GM18951 (cell line): ENCODE data around the gene KDM7A.

Experiments used
- POLR2A ChIP-seq: IDR thresholded peaks from 4 replicates; pipeline ENCODE4 v1.6.1; 2011; ENCODE audit warnings: mild to moderate bottlenecking; ENCODE audit not compliant: insufficient read length, insufficient read depth; ENCODE audit errors: extremely low read depth
- in situ Hi-C: fragments of 300-500 bp; cut with MboI; formaldehyde crosslinking; loops from one replicate; pipeline ENCODE4 v1.12.0; 2022; ENCODE audit warnings: low sequenced_read_pairs, mixed read lengths, inconsistent platforms; ENCODE audit not compliant: unreplicated experiment

The KDM7A gene

DNA sequence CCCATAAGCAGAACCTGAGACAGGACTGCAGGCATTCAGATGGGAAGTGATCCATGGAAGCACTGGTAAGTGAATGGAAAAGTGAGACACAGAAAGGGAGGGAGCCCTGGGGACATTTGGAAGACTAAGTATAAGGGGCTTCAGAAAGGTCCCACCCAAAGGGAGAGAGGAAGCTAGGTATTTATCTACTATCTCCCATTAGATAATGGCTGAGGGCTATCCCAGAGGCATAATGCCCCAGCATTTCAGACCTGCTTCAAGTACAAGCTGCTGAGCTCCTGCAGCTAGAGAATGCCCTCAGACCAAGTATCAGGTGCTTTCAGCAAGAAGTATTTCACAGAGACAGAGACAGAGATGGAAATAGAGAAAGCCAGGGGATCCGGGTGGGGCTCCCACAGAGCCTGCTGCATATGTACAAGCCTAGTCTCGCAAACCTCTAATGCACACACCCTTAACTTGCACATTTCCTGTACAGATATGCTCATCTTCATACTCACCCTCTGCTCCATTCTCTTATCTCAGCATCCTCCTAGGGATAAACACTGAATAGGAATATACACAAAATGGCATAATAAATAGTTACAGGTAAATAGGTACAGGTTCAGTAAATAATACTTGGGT lies 20.2 kb downstream of the KDM7A start:
- no peak for TF ChIP-seq POLR2A
- in situ Hi-C loops, result no loop called here

DNA sequence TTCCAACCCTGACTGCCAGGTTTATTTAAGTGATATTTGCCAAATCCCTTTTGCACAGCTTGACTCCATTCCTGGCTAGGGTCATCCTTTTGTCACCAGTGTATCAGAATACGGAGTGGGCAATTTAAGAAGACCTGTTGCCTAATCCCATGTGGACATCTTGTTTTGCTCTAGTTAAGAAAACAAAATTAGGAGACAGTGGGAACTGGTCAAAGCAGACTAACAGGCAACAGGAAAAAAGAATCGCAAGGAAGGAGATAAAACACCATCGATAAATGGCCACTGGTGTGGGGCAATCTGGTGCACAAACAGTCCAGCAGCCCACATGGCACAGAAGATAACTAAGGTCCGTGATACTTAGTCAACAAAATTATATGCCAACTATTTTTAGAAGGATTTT lies 21.4 kb downstream of the KDM7A start:
- no peak for TF ChIP-seq POLR2A
- in situ Hi-C loops, result no loop called here

DNA sequence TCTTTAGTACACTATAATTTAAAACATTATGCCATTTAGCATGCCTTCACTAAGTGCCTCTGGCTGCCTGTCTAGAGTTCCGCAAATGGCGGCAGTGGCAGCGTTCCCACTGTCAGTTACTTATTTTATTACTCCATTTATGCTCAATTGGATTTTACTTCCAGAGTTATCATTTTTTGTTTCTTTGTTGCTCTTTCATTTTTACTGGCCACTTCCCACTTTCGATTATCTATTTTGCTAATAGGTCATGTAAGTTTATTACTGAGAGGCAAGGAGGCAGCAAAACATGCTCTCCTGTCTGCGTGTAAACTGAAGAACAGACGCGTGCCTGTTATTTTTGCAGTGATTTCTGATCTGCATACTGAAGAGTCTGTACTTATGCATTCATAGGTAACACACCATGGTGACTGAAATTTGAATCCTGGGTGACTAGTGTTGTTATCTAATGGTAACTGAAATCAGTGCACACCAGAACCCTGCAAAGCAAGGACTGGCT lies 23.1 kb downstream of the KDM7A start:
- in situ Hi-C loops, result no loop called here

DNA sequence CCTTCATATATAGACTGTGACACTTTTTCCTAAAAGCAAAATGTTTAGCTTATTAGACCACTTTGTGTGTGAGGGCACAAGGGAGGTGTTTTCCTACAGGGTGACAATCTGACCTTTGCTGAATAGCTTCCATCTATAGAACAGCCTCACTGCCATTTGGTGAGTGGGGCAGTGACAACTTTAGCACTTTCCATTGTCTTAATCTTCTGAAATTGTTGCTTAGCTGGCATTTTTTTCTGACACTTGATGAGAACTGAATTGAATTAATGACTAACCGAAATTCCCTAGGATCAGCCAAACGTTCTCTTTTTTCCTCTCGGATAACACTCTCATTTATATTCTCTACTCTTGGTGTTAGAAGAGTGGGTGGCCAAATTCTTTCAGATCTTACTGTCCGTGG lies 30.2 kb downstream of the KDM7A start:
- TF ChIP-seq POLR2A, result no peak
- in situ Hi-C loops, result no loop called here

More for the DNA sequence above, 23.1 kb downstream of the KDM7A start:
- TF ChIP-seq POLR2A, result no peak

- TF ChIP-seq POLR2A, result no peak
- in situ Hi-C loops, result no loop called here
Observed at GRCh38 chr7:140145709-140146108, 31.1 kb downstream of the KDM7A start.

DNA sequence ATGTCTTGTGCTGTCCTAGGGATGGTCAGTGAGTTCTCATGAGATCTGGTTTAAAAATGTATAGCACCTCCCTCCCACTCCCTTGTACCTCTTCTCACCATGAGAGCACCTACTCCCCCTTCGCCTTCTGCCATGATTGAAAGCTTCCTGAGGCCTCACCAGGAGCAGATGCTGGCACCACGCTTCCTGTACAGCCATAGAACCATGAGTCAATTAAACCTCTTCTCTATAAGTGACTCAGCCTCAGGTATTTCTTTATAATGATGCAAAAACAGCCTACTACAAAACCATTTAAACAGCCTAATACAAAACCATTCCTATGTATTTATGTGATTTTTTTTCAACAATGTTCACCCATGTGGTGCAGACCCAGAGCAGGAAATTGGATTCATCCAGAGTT lies 32.0 kb downstream of the KDM7A start:
- no peak for TF ChIP-seq POLR2A
- in situ Hi-C loops, result no loop called here

DNA sequence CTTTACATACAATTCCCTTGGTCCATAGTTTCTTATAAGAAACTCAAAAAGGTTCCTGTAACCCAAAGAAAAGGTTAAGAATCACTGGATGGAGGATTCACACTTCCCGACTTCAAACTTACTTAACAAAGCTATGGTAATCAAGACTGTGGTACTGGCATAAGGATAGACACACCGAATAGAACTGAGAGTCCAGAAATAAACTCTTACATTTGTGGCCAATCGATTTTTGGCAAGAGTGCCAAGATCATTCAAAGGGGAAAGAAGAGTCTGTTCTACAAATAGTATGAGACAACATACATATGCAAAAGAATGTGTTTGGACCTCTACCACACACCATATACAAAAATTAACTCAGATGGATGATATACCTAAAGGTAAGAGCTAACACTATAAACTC lies 32.8 kb downstream of the KDM7A start:
- TF ChIP-seq POLR2A, result no peak
- in situ Hi-C loops, result no loop called here

DNA sequence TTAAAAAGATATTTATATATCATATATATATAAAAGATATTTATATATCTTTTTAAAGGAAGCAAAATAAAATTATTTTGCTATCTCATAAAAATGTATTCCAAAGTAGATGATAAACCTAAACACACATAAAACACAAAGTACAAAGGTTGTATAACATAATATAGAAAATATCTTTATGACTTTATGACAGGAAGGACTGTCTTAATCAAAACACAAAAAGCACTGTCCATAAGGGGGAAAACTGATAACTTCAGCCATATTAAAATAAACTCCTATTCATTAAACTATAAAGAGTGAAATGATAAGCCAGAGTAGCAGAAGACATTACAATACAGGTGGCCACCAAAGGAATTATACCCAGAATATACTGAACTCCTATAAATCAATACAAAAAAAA lies 34.8 kb downstream of the KDM7A start:
- in situ Hi-C loops, result no loop called here
- no peak for TF ChIP-seq POLR2A

- no peak for TF ChIP-seq POLR2A
- in situ Hi-C loops, result no loop called here
Observed at GRCh38 chr7:140141256-140141655, 35.5 kb downstream of the KDM7A start.

DNA sequence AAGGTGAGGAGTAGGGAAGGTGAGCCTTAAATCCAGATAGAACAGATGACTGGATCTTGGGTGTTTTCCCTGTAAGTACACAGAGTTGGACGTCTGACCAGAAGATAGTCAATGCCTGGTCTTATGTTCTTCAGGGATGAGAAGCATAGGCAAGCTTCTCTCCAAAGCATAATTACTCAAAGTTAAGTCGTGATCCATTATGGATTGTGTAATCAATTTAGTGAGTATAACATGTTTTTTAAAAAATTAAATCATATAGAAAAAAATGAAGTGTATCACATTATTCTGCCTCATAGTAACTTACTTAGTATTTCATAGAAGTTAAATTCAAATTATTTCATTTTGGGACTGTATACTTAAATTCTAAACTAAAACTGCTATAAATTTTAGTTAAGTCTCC lies 39.7 kb downstream of the KDM7A start:
- in situ Hi-C loops, result no loop called here
- TF ChIP-seq POLR2A, result no peak

GRCh38 chr7:140136073-140136472 lies 40.7 kb downstream of the KDM7A start:
- in situ Hi-C loops, result no loop called here
- no peak for TF ChIP-seq POLR2A

GRCh38 chr7:140134039-140134438 lies 42.7 kb downstream of the KDM7A start:
- in situ Hi-C loops, result no loop called here

GRCh38 chr7:140127360-140128127 lies 49.2 kb downstream of the KDM7A start:
- TF ChIP-seq POLR2A, result no peak
- in situ Hi-C loops, result no loop called here

More at GRCh38 chr7:140134039-140134438, 42.7 kb downstream of the KDM7A start:
- TF ChIP-seq POLR2A, result no peak

- TF ChIP-seq POLR2A, result no peak
- in situ Hi-C loops, result no loop called here
Observed at GRCh38 chr7:140126435-140127034, 50.2 kb downstream of the KDM7A start.
